Stimulated activated CD8-positive, alpha-beta memory T cell treated with anti-CD3 and anti-CD28 coated beads, Interleukin-4, amount 100 ng/mL, for 24 hours (primary cell): ENCODE measurements around the gene PLD3.

ENCODE experiments used
- DNase-seq: peaks from one replicate; pipeline ENCODE4 v3.0.0-alpha.2; 2020; ENCODE audit warnings: low read depth

PLD3 gene

GRCh38 chr19:40348125-40348913 lies at the start of gene PLD3, which contains the start of gene C19orf47:
PLD3 (plus strand) TSS chr19:40348695; CDS start chr19:40366484, 17,789 bp downstream.
C19orf47 (minus strand) TSS chr19:40348397; CDS start chr19:40341857, 6,540 bp downstream.
- peak; percentile 98 for DNase-seq

GRCh38 chr19:40300668-40301067 lies 47.8 kb upstream of the PLD3 start:
- DNase-seq = no peak

GRCh38 chr19:40302224-40303011 lies 46.1 kb upstream of the PLD3 start:
- DNase-seq = no peak

- no peak for DNase-seq
Measured at GRCh38 chr19:40303765-40304164, 44.7 kb upstream of the PLD3 start.

GRCh38 chr19:40304306-40304705 lies 44.2 kb upstream of the PLD3 start:
- no peak for DNase-seq

GRCh38 chr19:40305403-40305802 lies 43.1 kb upstream of the PLD3 start:
- DNase-seq = peak; percentile 59

- no peak for DNase-seq
Measured at GRCh38 chr19:40309666-40310065, 38.8 kb upstream of the PLD3 start.

GRCh38 chr19:40312533-40312932 lies 36.0 kb upstream of the PLD3 start:
- DNase-seq = no peak

GRCh38 chr19:40313229-40313983 lies 35.1 kb upstream of the PLD3 start:
- no peak for DNase-seq

- DNase-seq = no peak
Measured at GRCh38 chr19:40314656-40315055, 33.8 kb upstream of the PLD3 start.

GRCh38 chr19:40315812-40316470 lies 32.6 kb upstream of the PLD3 start:
- DNase-seq = no peak

- DNase-seq = no peak
Measured at GRCh38 chr19:40317338-40317737, 31.2 kb upstream of the PLD3 start.

- no peak for DNase-seq
Measured at GRCh38 chr19:40320558-40320935, 27.9 kb upstream of the PLD3 start.

GRCh38 chr19:40321076-40321475 lies 27.4 kb upstream of the PLD3 start:
- DNase-seq = no peak

GRCh38 chr19:40321566-40322270 lies 26.8 kb upstream of the PLD3 start:
- DNase-seq = no peak

GRCh38 chr19:40322271-40322610 lies 26.3 kb upstream of the PLD3 start:
- DNase-seq = no peak

- no peak for DNase-seq
Measured at GRCh38 chr19:40322951-40323615, 25.4 kb upstream of the PLD3 start.

GRCh38 chr19:40323705-40324104 lies 24.8 kb upstream of the PLD3 start:
- no peak for DNase-seq

- no peak for DNase-seq
Measured at GRCh38 chr19:40326201-40326600, 22.3 kb upstream of the PLD3 start.

- DNase-seq = no peak
Measured at GRCh38 chr19:40331052-40331451, 17.4 kb upstream of the PLD3 start.

- no peak for DNase-seq
Measured at GRCh38 chr19:40332669-40333068, 15.8 kb upstream of the PLD3 start.
